Tibial nerve (tissue), 4 donors: Measurements from ENCODE around the gene RNF214. TPM values are rescaled to one million over a fixed set of nuclear protein-coding genes. Genes with fewer than 3 reads are reported as not detected.
"Not testable (repeated sequence)": the region's sequence is repeated elsewhere in the genome, so short reads cannot be mapped to it uniquely, and the experiment has no call there.

Experiments
- DNase-seq, 2 donors: peaks; one replicate each; pipeline ENCODE4 v3.0.0-alpha.2; 2019; ENCODE audit warnings: low spot score in 2 of 2
- H3K27ac ChIP-seq, 4 donors: fragments of 200-600 bp; sonication (generic) in 3 of 4; one replicate each; pipeline ENCODE4 v1.5.1; 2017 to 2019; ENCODE audit warnings: mild to moderate bottlenecking in 1 of 4
- H3K27me3 ChIP-seq, 2 donors: fragments of 200-600 bp; sonication (generic) in 1 of 2; one replicate each; pipeline versions ENCODE4 v1.5.1 to v1.6.0; 2017 to 2019
- H3K36me3 ChIP-seq, 3 donors: fragments of 200-600 bp; sonication (generic); one replicate each; pipeline ENCODE4 v1.5.1; 2018 to 2019
- H3K4me1 ChIP-seq, 4 donors: fragments of 200-600 bp; sonication (generic) in 3 of 4; one replicate each; pipeline ENCODE4 v1.5.1; 2017 to 2019
- H3K4me3 ChIP-seq, 4 donors: fragments of 200-600 bp; sonication (generic) in 3 of 4; one replicate each; pipeline ENCODE4 v1.5.1; 2017 to 2019; ENCODE audit warnings: mild to moderate bottlenecking in 1 of 4, moderate library complexity in 1 of 4
- H3K9me3 ChIP-seq, 4 donors: fragments of 200-600 bp; sonication (generic) in 3 of 4; one replicate each; pipeline ENCODE4 v1.5.1; 2017 to 2019
- EP300 ChIP-seq, 2 donors: sonication (generic); formaldehyde crosslinking; IDR thresholded peaks; one replicate each; pipeline ENCODE4 v1.6.1; 2017; ENCODE audit warnings: antibody characterized with exemption in 2 of 2, mild to moderate bottlenecking in 1 of 2
- POLR2A ChIP-seq, 2 donors: fragments of 450-650 bp; IDR thresholded peaks; one replicate each; pipeline ENCODE4 v1.6.1; 2017; ENCODE audit warnings: antibody characterized with exemption in 2 of 2, mild to moderate bottlenecking in 2 of 2, moderate library complexity in 2 of 2
- WGBS, 2 donors: methylation state at CpG; one replicate each; pipeline ENCODE4 v1.1.5; 2018; 5-methylcytosine and 5-hydroxymethylcytosine counted together
- total RNA-seq, 4 donors: library from RNA; depleted of rRNA; stranded (reverse); fragments of >200 nt; gene quantifications; one replicate each; pipeline ENCODE4 v1.1.0, GENCODE V29; 2016
- TF ChIP-seq, protein P1 (sequence below), 5 experiments: fragments of 200-600 bp in 3 of 5; fragments of 450-650 bp in 2 of 5; sonication (generic) in 3 of 5; IDR thresholded peaks; one replicate each; pipeline ENCODE4 v1.5.1; 2016 to 2019; ENCODE audit warnings: antibody characterized with exemption in 5 of 5, mild to moderate bottlenecking in 3 of 5, moderate library complexity in 2 of 5

Gene RNF214
- total RNA-seq, 4 donors from 2014 or later: 10.8 to 16.6 (median 12.8) TPM

DNA sequence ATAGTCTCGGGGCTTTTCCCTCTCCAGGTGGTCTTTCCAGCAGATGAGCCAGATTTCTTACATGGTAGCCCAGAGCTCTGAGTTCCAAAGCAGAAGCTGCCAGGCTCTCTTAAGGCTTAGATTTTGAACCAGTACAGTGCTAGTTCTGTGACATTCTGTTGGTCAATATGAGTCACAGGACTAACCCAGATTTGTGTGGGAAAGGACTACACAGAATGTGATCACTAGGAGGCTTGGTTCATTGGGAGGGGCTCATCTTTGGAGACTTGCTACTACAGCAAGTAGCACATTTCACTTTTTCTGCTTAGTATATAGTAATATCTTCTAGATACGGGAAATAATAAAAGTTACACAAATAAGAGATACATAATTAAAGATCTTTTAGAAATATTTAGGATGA is 24.1 kb downstream of the RNF214 start:
- TF ChIP-seq EP300 (IDR thresholded peaks at IDR 0.05) (no peak), POLR2A (IDR thresholded peaks at IDR 0.05) (no peak)
- TF ChIP-seq, protein P1, sequence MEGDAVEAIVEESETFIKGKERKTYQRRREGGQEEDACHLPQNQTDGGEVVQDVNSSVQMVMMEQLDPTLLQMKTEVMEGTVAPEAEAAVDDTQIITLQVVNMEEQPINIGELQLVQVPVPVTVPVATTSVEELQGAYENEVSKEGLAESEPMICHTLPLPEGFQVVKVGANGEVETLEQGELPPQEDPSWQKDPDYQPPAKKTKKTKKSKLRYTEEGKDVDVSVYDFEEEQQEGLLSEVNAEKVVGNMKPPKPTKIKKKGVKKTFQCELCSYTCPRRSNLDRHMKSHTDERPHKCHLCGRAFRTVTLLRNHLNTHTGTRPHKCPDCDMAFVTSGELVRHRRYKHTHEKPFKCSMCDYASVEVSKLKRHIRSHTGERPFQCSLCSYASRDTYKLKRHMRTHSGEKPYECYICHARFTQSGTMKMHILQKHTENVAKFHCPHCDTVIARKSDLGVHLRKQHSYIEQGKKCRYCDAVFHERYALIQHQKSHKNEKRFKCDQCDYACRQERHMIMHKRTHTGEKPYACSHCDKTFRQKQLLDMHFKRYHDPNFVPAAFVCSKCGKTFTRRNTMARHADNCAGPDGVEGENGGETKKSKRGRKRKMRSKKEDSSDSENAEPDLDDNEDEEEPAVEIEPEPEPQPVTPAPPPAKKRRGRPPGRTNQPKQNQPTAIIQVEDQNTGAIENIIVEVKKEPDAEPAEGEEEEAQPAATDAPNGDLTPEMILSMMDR (IDR thresholded peaks at IDR 0.05): no peak
- Histone ChIP-seq H3K36me3 (peaks cover 0 to 79% (median 0%) of the 10 kb centered on the region in 3 donors), H3K4me3 (no peak overlapping the region), H3K9me3 (no peaks in the 10 kb centered on the region), H3K27ac (no peak overlapping the region), H3K4me1 (no peaks in the 10 kb centered on the region), H3K27me3 (no peaks in the 10 kb centered on the region)
- 51 to 73% methylated on average over 2 of the region's 2 CpGs for WGBS, 2 donors
- DNase-seq: no peak

DNA sequence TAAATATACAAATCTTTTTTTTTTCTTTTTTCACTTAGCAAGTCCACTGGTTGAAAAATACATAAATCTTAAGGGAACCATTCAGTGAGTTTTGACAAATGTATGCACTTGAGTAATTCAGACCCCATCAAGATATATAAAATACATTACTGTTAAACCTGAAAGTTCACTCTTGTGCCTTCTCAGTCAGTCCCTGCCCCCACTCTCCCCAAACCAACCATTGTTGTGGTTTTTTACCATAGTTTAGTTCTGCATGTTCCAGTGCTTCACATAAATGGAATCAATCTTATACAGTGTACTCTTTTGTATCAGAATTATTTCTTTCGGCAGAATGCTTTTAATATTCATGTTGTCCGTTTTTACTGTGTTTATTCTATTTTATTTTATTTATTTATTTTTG is 26.1 kb downstream of the RNF214 start:
- 57 to 75% methylated on average over 2 of the region's 2 CpGs for WGBS, 2 donors

DNA sequence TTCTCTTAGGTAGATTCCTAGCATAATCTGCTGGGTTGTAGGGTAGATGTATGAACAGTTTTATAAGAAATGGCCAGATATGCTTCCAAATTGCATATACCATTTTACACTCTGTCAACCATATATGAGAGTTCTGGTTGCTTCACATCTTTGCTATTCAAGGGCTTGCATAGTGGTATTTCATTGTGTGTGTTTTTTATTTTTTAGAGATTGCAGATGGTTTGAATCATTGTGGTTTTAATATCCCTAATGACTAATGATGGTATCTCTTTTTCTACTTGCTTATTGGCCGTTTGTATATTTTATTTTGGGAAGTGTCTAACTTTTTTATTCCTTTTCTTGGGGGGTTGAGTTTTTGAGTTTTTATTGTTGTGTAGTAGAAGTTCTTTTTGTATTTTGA is 26.9 kb downstream of the RNF214 start:
- no peaks in the 10 kb centered on the region for H3K4me1 ChIP-seq
- no peak for TF ChIP-seq EP300 (IDR thresholded peaks at IDR 0.05)
- TF ChIP-seq, protein P1 (IDR thresholded peaks at IDR 0.05): no peak
- TF ChIP-seq POLR2A (IDR thresholded peaks at IDR 0.05): no peak
- no peak overlapping the region for H3K27ac ChIP-seq
- peaks cover 0 to 80% (median 0%) of the 10 kb centered on the region in 3 donors for H3K36me3 ChIP-seq
- no peaks in the 10 kb centered on the region for H3K9me3 ChIP-seq
- no peak for DNase-seq
- 48 to 59% methylated on average over 1 of the region's 1 CpG for WGBS, 2 donors
- H3K4me3 ChIP-seq: no peak overlapping the region
- no peaks in the 10 kb centered on the region for H3K27me3 ChIP-seq

More for the DNA sequence above, 26.1 kb downstream of the RNF214 start:
- Histone ChIP-seq H3K27ac (no peak overlapping the region), H3K4me1 (no peaks in the 10 kb centered on the region), H3K9me3 (no peaks in the 10 kb centered on the region), H3K36me3 (peaks cover 0 to 80% (median 0%) of the 10 kb centered on the region in 3 donors), H3K27me3 (no peaks in the 10 kb centered on the region), H3K4me3 (no peak overlapping the region)
- TF ChIP-seq EP300 (IDR thresholded peaks at IDR 0.05) (no peak), POLR2A (IDR thresholded peaks at IDR 0.05) (no peak)
- TF ChIP-seq, protein P1 (IDR thresholded peaks at IDR 0.05): no peak
- DNase-seq: no peak

DNA sequence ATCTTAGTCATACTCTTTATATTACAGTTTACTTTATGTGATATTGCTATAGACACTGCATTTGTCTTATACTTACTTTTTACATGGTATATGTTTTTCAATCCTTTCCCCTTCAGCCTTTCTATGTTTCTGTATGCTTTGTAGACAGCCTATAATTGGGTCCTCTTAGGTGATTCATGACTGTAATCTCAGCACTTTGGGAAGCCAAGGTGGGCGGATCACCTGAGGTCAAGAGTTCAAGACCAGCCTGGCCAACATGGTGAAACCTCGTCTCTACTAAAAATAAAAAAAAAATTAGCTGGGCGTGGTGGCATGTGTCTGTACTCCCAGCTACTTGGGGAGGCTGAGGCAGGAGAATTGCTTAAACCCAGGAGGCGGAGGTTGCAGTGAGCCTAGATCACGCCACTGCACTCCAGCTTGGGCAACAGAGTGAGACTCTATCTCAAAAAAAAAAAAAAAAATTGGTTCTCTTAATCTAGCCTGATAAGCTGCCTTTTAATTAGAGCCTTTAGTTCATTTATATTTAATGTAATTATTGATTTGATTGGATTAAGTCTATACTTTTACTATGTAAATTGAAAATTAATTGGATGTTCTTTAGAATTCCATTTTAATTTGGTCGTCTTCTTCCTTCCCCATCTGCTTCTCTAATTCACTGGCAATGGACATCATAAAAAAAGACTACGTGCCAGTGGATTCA is 32.3 kb downstream of the RNF214 start:
- not testable (repeated sequence) for H3K9me3 ChIP-seq, H3K4me1 ChIP-seq, H3K27me3 ChIP-seq, H3K27ac ChIP-seq, DNase-seq, H3K4me3 ChIP-seq
- peaks cover 0 to 76% (median 0%) of the 10 kb centered on the region in 3 donors for H3K36me3 ChIP-seq
- 92 to 95% methylated on average over 7 of the region's 7 CpGs for WGBS, 2 donors

DNA sequence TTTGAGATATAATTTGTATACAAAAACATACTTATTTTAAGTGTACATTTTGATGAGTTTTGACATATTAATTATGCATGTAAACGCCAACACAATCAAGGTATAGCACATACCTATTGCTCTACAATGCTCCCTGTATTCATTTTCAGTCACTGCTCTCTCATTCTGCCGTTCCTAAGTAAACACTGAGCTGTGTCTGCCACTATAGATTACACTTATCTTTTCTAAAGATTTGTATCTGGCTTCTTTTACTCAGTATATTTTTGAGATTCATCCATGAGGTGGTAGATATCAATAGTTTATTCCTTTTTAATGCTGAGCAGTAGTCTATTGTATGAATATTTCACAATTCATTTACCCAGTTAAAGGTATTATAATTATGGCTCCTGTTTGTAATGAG is 33.3 kb downstream of the RNF214 start:
- H3K4me1 ChIP-seq: no peaks in the 10 kb centered on the region
- no peaks in the 10 kb centered on the region for H3K27me3 ChIP-seq
- peaks cover 0 to 67% (median 0%) of the 10 kb centered on the region in 3 donors for H3K36me3 ChIP-seq
- H3K9me3 ChIP-seq: no peaks in the 10 kb centered on the region
- DNase-seq: no peak
- WGBS, 2 donors: 94 to 97% methylated on average over 2 of the region's 2 CpGs
- H3K27ac ChIP-seq: no peak overlapping the region
- TF ChIP-seq POLR2A (IDR thresholded peaks at IDR 0.05) (no peak), EP300 (IDR thresholded peaks at IDR 0.05) (no peak)
- TF ChIP-seq, protein P1 (IDR thresholded peaks at IDR 0.05): no peak
- no peak overlapping the region for H3K4me3 ChIP-seq
